ENCODE measurements around the gene FAM120A. TPM values are rescaled to one million over a fixed set of nuclear protein-coding genes. Genes with fewer than 3 reads are reported as not detected.

The FAM120A gene
- total RNA-seq, 4 donors from 2014 or later = 56.5 to 82.3 (median 65.7) TPM

DNA sequence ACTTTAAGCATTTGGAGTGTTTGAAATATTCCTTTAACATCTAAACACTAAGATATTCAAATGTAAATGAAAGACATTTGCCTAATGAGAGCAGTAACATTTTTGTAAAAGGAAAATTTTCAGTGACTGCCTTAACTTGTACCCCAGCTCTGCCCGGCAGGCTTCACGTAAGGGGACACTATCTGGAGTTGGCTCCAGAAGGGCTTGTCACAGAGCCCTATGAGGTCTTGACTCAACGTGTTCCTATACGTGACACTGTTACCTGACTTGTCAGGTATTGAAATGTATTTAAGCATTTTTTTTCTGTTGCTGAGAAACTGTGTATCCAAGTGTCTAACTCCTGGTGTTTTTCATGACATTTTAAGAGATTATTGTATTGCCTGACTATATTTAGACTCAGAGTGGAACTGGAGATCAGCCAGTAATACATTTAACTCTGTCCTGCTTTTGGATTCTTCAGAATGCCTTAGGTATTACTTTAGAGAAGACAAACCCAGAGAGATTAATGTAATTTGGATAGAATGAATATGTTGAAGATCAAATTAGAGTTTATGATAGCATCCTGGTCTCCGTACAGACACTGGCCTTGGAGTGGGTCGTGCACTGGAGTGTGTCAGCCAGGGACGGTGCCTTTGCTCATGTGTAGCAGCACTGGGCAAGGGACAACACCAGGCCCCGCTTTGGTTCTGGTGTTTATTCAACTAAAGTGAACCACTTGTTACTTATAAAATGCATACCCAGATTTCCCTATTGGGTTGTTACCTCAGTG is 90.3 kb downstream of the FAM120A start:
- DNase-seq = no peak
- no peaks in the 10 kb centered on the region for H3K27me3 ChIP-seq
- intact Hi-C loops (cut with DNase I) = no loop called here
- peaks cover 0 to 85% (median 12%) of the 10 kb centered on the region in 3 donors for H3K36me3 ChIP-seq
- no peak overlapping the region for H3K27ac ChIP-seq
- TF ChIP-seq, protein P1, sequence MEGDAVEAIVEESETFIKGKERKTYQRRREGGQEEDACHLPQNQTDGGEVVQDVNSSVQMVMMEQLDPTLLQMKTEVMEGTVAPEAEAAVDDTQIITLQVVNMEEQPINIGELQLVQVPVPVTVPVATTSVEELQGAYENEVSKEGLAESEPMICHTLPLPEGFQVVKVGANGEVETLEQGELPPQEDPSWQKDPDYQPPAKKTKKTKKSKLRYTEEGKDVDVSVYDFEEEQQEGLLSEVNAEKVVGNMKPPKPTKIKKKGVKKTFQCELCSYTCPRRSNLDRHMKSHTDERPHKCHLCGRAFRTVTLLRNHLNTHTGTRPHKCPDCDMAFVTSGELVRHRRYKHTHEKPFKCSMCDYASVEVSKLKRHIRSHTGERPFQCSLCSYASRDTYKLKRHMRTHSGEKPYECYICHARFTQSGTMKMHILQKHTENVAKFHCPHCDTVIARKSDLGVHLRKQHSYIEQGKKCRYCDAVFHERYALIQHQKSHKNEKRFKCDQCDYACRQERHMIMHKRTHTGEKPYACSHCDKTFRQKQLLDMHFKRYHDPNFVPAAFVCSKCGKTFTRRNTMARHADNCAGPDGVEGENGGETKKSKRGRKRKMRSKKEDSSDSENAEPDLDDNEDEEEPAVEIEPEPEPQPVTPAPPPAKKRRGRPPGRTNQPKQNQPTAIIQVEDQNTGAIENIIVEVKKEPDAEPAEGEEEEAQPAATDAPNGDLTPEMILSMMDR (IDR thresholded peaks at IDR 0.05) = no peak
- TF ChIP-seq POLR2A (IDR thresholded peaks at IDR 0.05) = no peak
- H3K4me1 ChIP-seq = no peaks in the 10 kb centered on the region
- WGBS, 2 donors = 65 to 80% methylated on average over 8 of the region's 8 CpGs
- no peak overlapping the region for H3K4me3 ChIP-seq
- H3K9me3 ChIP-seq = no peaks in the 10 kb centered on the region

DNA sequence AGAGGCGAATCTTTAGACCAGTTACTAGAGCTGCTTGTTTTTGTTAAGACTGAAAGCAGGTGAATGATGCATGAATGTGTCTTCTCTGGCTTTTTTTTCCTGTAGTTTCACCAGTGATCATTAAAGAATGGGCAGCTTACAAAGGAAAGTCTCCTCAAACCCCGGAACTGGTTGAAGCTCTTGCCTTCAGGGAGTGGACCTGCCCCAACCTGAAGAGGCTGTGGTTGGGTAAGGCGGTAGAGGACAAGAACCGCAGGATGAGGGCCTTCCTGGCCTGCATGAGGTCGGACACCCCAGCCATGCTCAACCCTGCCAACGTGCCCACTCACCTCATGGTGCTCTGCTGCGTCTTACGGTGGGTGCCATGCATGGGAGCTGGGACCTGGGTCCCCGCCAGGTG is 91.6 kb downstream of the FAM120A start:
- H3K4me3 ChIP-seq = no peak overlapping the region

DNA sequence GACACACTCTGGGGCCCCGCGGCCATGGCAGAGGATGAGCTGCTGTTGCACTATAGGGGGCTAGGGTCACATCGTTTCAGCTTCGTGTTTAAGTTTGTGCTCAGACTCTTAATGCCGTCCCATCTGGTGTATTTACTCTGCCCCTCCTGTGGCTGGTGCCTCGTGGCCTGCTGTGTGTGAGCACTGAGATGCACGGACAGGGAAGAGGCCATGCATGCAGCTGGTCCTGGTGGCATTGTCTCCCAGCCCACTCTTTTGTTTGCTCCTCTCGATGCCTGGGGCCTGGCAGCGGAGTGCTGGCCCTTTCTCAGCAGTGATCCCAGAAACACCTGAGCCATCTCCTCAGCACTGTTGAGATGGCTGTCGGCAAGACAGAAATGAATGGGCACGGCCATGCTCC is 94.9 kb downstream of the FAM120A start:
- no peak overlapping the region for H3K4me3 ChIP-seq

More for the DNA sequence above, 91.6 kb downstream of the FAM120A start:
- no peak for DNase-seq
- H3K9me3 ChIP-seq = no peaks in the 10 kb centered on the region
- WGBS, 2 donors = 84 to 91% methylated on average over 4 to 9 of the region's 9 CpGs
- no peaks in the 10 kb centered on the region for H3K4me1 ChIP-seq
- TF ChIP-seq, protein P1 (IDR thresholded peaks at IDR 0.05) = no peak
- no peak for TF ChIP-seq POLR2A (IDR thresholded peaks at IDR 0.05)
- intact Hi-C loops (cut with DNase I) = no loop called here
- H3K36me3 ChIP-seq = peaks cover 0 to 85% (median 12%) of the 10 kb centered on the region in 3 donors
- no peaks in the 10 kb centered on the region for H3K27me3 ChIP-seq
- no peak overlapping the region for H3K27ac ChIP-seq

DNA sequence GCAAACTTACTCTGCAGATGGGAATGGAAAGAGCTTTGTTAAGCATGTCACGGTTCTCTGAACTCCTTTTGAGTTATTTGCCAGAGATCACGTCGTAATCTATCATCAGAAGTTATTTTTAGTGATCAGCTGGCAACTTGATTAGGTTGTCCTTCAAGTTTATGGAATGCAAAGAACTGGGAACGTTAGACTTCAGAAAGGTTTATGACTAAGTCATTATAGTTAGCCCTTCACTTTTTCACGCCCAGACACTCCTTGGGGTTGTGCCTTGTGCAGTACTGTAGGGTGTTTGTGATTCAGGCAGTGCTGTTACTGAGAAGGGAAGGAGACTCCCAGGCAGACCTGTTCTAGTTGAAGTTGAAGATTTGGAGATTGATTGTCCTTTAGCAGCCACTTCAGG is 98.1 kb downstream of the FAM120A start:
- TF ChIP-seq POLR2A (IDR thresholded peaks at IDR 0.05) = no peak
- TF ChIP-seq, protein P1 (IDR thresholded peaks at IDR 0.05) = no peak
- Histone ChIP-seq H3K27me3 (no peaks in the 10 kb centered on the region), H3K36me3 (peaks cover 0 to 81% (median 2%) of the 10 kb centered on the region in 3 donors), H3K9me3 (no peaks in the 10 kb centered on the region), H3K4me1 (peaks cover 0 to 22% (median 0%) of the 10 kb centered on the region in 3 donors), H3K27ac (peak overlapping the region in 1 of 4 donors; percentile 54), H3K4me3 (no peak overlapping the region)
- WGBS, 2 donors = 30 to 42% methylated on average over 5 of the region's 5 CpGs
- intact Hi-C loops (cut with DNase I) = no loop called here
- no peak for DNase-seq

More for the DNA sequence above, 94.9 kb downstream of the FAM120A start:
- TF ChIP-seq, protein P1 (IDR thresholded peaks at IDR 0.05) = no peak
- no peak for TF ChIP-seq POLR2A (IDR thresholded peaks at IDR 0.05)
- Histone ChIP-seq H3K27me3 (no peaks in the 10 kb centered on the region), H3K27ac (no peak overlapping the region), H3K36me3 (peaks cover 0 to 73% (median 12%) of the 10 kb centered on the region in 3 donors), H3K9me3 (no peaks in the 10 kb centered on the region), H3K4me1 (peaks cover 0 to 19% (median 0%) of the 10 kb centered on the region in 3 donors)
- intact Hi-C loops (cut with DNase I) = no loop called here
- WGBS, 2 donors = 92 to 95% methylated on average over 10 to 11 of the region's 11 CpGs
- DNase-seq = no peak

DNA sequence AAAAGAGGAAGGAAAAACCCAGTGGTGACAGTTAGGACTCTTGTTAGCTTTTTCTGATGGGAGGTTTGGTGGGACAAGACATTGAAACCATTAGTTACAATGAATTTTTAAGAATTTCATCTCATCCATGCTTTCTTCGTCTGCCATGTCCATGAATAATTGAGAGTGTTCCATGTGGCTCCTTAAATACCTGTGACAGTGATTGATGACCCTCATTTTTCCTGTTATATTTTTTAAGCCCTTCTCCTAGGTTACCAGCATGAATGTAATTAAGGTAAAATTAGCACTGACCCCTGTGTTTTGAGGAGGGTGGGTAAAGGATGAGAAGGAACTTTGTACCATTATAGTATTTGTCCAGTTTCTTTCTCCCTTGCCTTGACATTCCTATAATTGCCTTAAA is 101.4 kb downstream of the FAM120A start:
- no peak for TF ChIP-seq POLR2A (IDR thresholded peaks at IDR 0.05)
- TF ChIP-seq, protein P1 (IDR thresholded peaks at IDR 0.05) = no peak
- 89 to 90% methylated on average over 1 of the region's 1 CpG for WGBS, 2 donors
- Histone ChIP-seq H3K27ac (no peak overlapping the region), H3K27me3 (no peaks in the 10 kb centered on the region), H3K36me3 (peaks cover 0 to 82% (median 6%) of the 10 kb centered on the region in 3 donors), H3K4me3 (no peak overlapping the region), H3K4me1 (peaks cover 0 to 26% (median 0%) of the 10 kb centered on the region in 3 donors), H3K9me3 (no peaks in the 10 kb centered on the region)
- intact Hi-C loops (cut with DNase I) = no loop called here
- no peak for DNase-seq

Data from esophagus squamous epithelium (tissue), 5 donors.